CD4-positive, CD25-positive, alpha-beta regulatory T cell (primary cell): ENCODE measurements around the gene NKIRAS1. TPM values are rescaled to one million over a fixed set of nuclear protein-coding genes. Genes with fewer than 3 reads are reported as not detected.
A peak's percentile ranks its signal among the peaks of the same experiment; 100 is the strongest.

ENCODE experiments used
- ATAC-seq, 2 donors: fragments of 150-1000 bp; cut with Tn5 transposase; one replicate each; pipeline ENCODE4 v1.10.0; 2021; ENCODE audit warnings: low read depth in 2 of 2, moderate number of reproducible peaks in 2 of 2, moderate library complexity in 1 of 2
- DNase-seq, 3 donors: peaks; one replicate each; pipeline versions ENCODE4 v3.0.0 to v3.0.0-alpha.2; 2012 to 2022; ENCODE audit warnings: mixed read lengths in 1 of 3
- H3K27ac ChIP-seq: one replicate; pipeline ENCODE4 v1.7.0; 2013; ENCODE audit warnings: mild to moderate bottlenecking, low read length; ENCODE audit not compliant: insufficient read depth, poor library complexity, severe bottlenecking
- H3K27me3 ChIP-seq: one replicate; pipeline ENCODE4 v1.7.0; 2013; ENCODE audit warnings: low read length; ENCODE audit not compliant: control insufficient read depth, insufficient read depth
- H3K36me3 ChIP-seq: one replicate; pipeline ENCODE4 v1.7.0; 2013; ENCODE audit warnings: mild to moderate bottlenecking, low read length, moderate library complexity; ENCODE audit not compliant: control insufficient read depth, insufficient read depth
- H3K4me1 ChIP-seq: 2 replicates; pipeline ENCODE4 v1.7.0; 2013; ENCODE audit warnings: mild to moderate bottlenecking, low read length; ENCODE audit not compliant: insufficient read depth, control insufficient read depth, poor library complexity, severe bottlenecking
- H3K4me3 ChIP-seq: one replicate; pipeline ENCODE4 v1.7.0; 2013; ENCODE audit warnings: low read depth, mild to moderate bottlenecking, low read length, moderate library complexity
- H3K9me3 ChIP-seq, 2 experiments: 1 replicate in 1 of 2; 2 replicates in 1 of 2; pipeline ENCODE4 v1.7.0; 2013; ENCODE audit warnings: low read length in 2 of 2, mild to moderate bottlenecking in 1 of 2, moderate library complexity in 1 of 2; ENCODE audit not compliant: control insufficient read depth in 2 of 2
- H3K27ac Mint-ChIP-seq, 3 donors: one replicate each; pipeline ENCODE4 v1.8.0; 2020 to 2022; ENCODE audit warnings: mild to moderate bottlenecking in 3 of 3, mixed read lengths in 3 of 3, moderate library complexity in 2 of 3
- H3K27me3 Mint-ChIP-seq: one replicate; pipeline ENCODE4 v1.8.0; 2022; ENCODE audit warnings: mild to moderate bottlenecking, mixed read lengths
- H3K36me3 Mint-ChIP-seq: one replicate; pipeline ENCODE4 v1.8.0; 2020; ENCODE audit warnings: mixed read lengths
- H3K4me1 Mint-ChIP-seq, 4 donors: one replicate each; pipeline ENCODE4 v1.8.0; 2020 to 2022; ENCODE audit warnings: mixed read lengths in 4 of 4, mild to moderate bottlenecking in 1 of 4
- H3K4me3 Mint-ChIP-seq, 4 donors: one replicate each; pipeline ENCODE4 v1.8.0; 2020 to 2022; ENCODE audit warnings: mild to moderate bottlenecking in 4 of 4, mixed read lengths in 4 of 4, moderate library complexity in 3 of 4
- H3K9me3 Mint-ChIP-seq, 7 donors: one replicate each; pipeline ENCODE4 v1.8.0; 2020 to 2022; ENCODE audit warnings: mixed read lengths in 7 of 7, mild to moderate bottlenecking in 3 of 7, moderate library complexity in 2 of 7
- polyA plus RNA-seq, 4 donors: library from polyadenylated mRNA; unstranded; fragments of 300-500 nt; fragmentation: Illumina TruSeq; gene quantifications; one replicate each; pipeline ENCODE4 v1.2.3, GENCODE V29; 2021
- total RNA-seq: library from RNA; stranded (reverse); gene quantifications from one replicate; pipeline ENCODE4 v1.2.3, GENCODE V29; 2022

Gene NKIRAS1
- total and polyA plus RNA-seq, 5 donors from 2014 or later: 2.1 to 5.8 (median 4.0) TPM

- Mint-ChIP-seq H3K27ac (peak overlapping the region in 1 of 3 donors; percentile 23), H3K9me3 (no peaks in the 10 kb centered on the region), H3K4me3 (no peak overlapping the region), H3K27me3 (peaks cover 42% of the 10 kb centered on the region), H3K4me1 (peaks cover 0 to 5% (median 3%) of the 10 kb centered on the region in 4 donors), H3K36me3 (no peaks in the 10 kb centered on the region)
- Histone ChIP-seq H3K27ac (no peak overlapping the region), H3K27me3 (no peaks in the 10 kb centered on the region), H3K36me3 (no peaks in the 10 kb centered on the region), H3K4me1 (no peaks in the 10 kb centered on the region), H3K9me3 (no peaks in the 10 kb centered on the region), H3K4me3 (no peak overlapping the region)
- ATAC-seq (no peak), DNase-seq (no peak)
Observed at GRCh38 chr3:23938688-23939087, 21.9 kb upstream of the NKIRAS1 start.

- Mint-ChIP-seq H3K4me3 (no peak overlapping the region), H3K9me3 (no peaks in the 10 kb centered on the region), H3K36me3 (no peaks in the 10 kb centered on the region), H3K27ac (peak overlapping the region in 1 of 3 donors; percentile 4), H3K4me1 (peaks cover 0 to 2% (median 0%) of the 10 kb centered on the region in 4 donors), H3K27me3 (peaks cover 43% of the 10 kb centered on the region)
- Histone ChIP-seq H3K4me3 (no peak overlapping the region), H3K27me3 (no peaks in the 10 kb centered on the region), H3K27ac (no peak overlapping the region), H3K4me1 (no peaks in the 10 kb centered on the region), H3K9me3 (no peaks in the 10 kb centered on the region), H3K36me3 (no peaks in the 10 kb centered on the region)
- DNase-seq: no peak
- ATAC-seq: no peak
Observed at GRCh38 chr3:23937296-23937695, 20.5 kb upstream of the NKIRAS1 start.

- Histone ChIP-seq H3K36me3 (no peaks in the 10 kb centered on the region), H3K27me3 (peaks cover 2% of the 10 kb centered on the region), H3K4me1 (no peaks in the 10 kb centered on the region), H3K9me3 (no peaks in the 10 kb centered on the region), H3K4me3 (no peak overlapping the region), H3K27ac (no peak overlapping the region)
- no peak for ATAC-seq
- Mint-ChIP-seq H3K27me3 (peaks cover 29% of the 10 kb centered on the region), H3K9me3 (no peaks in the 10 kb centered on the region), H3K27ac (no peak overlapping the region), H3K4me1 (no peaks in the 10 kb centered on the region), H3K4me3 (no peak overlapping the region), H3K36me3 (peaks cover 4% of the 10 kb centered on the region)
- no peak for DNase-seq
Observed at GRCh38 chr3:23934253-23934652, 17.5 kb upstream of the NKIRAS1 start.

- no peaks in the 10 kb centered on the region for H3K4me1 ChIP-seq
- no peak overlapping the region for H3K27ac Mint-ChIP-seq
- H3K4me3 Mint-ChIP-seq: no peak overlapping the region
- H3K4me1 Mint-ChIP-seq: no peaks in the 10 kb centered on the region
- H3K36me3 ChIP-seq: no peaks in the 10 kb centered on the region
- H3K27ac ChIP-seq: no peak overlapping the region
- no peak overlapping the region for H3K4me3 ChIP-seq
- peaks cover 2% of the 10 kb centered on the region for H3K27me3 ChIP-seq
- DNase-seq: no peak
- H3K9me3 Mint-ChIP-seq: no peaks in the 10 kb centered on the region
- ATAC-seq: no peak
- no peaks in the 10 kb centered on the region for H3K9me3 ChIP-seq
- peaks cover 19% of the 10 kb centered on the region for H3K27me3 Mint-ChIP-seq
- H3K36me3 Mint-ChIP-seq: peaks cover 4% of the 10 kb centered on the region
Observed at GRCh38 chr3:23932571-23932970, 15.8 kb upstream of the NKIRAS1 start.

- peaks cover 4% of the 10 kb centered on the region for H3K36me3 Mint-ChIP-seq
- H3K9me3 Mint-ChIP-seq: no peaks in the 10 kb centered on the region
- no peak overlapping the region for H3K27ac Mint-ChIP-seq
- H3K4me3 Mint-ChIP-seq: no peak overlapping the region
- ATAC-seq (no peak), DNase-seq (no peak)
- H3K27me3 Mint-ChIP-seq: peaks cover 16% of the 10 kb centered on the region
- no peak overlapping the region for H3K4me3 ChIP-seq
- no peaks in the 10 kb centered on the region for H3K9me3 ChIP-seq
- no peak overlapping the region for H3K27ac ChIP-seq
- peaks cover 2% of the 10 kb centered on the region for H3K27me3 ChIP-seq
- H3K4me1 ChIP-seq: no peaks in the 10 kb centered on the region
- no peaks in the 10 kb centered on the region for H3K36me3 ChIP-seq
- peaks cover 0 to under 1% (median 0%) of the 10 kb centered on the region in 4 donors for H3K4me1 Mint-ChIP-seq
Observed at GRCh38 chr3:23931597-23931996, 14.8 kb upstream of the NKIRAS1 start.

GRCh38 chr3:23928524-23928923, 11.7 kb upstream of the NKIRAS1 start:
- peaks cover 0 to 3% (median 0%) of the 10 kb centered on the region in 4 donors for H3K4me1 Mint-ChIP-seq
- no peak overlapping the region for H3K4me3 ChIP-seq
- no peaks in the 10 kb centered on the region for H3K9me3 ChIP-seq
- no peak overlapping the region for H3K27ac Mint-ChIP-seq
- no peak overlapping the region for H3K27ac ChIP-seq
- no peaks in the 10 kb centered on the region for H3K4me1 ChIP-seq
- H3K27me3 ChIP-seq: peaks cover 2% of the 10 kb centered on the region
- ATAC-seq: no peak
- no peak overlapping the region for H3K4me3 Mint-ChIP-seq
- DNase-seq: no peak
- no peaks in the 10 kb centered on the region for H3K36me3 ChIP-seq
- no peaks in the 10 kb centered on the region for H3K9me3 Mint-ChIP-seq
- peaks cover 11% of the 10 kb centered on the region for H3K27me3 Mint-ChIP-seq
- H3K36me3 Mint-ChIP-seq: peaks cover 4% of the 10 kb centered on the region

GRCh38 chr3:23926736-23927135, 9.9 kb upstream of the NKIRAS1 start:
- H3K9me3 Mint-ChIP-seq: no peaks in the 10 kb centered on the region
- H3K27ac ChIP-seq: no peak overlapping the region
- H3K27me3 ChIP-seq: peaks cover 2% of the 10 kb centered on the region
- peaks cover 7% of the 10 kb centered on the region for H3K36me3 Mint-ChIP-seq
- H3K4me3 ChIP-seq: no peak overlapping the region
- no peaks in the 10 kb centered on the region for H3K27me3 Mint-ChIP-seq
- DNase-seq: no peak
- no peak overlapping the region for H3K27ac Mint-ChIP-seq
- peaks cover 2% of the 10 kb centered on the region for H3K36me3 ChIP-seq
- H3K4me1 Mint-ChIP-seq: peaks cover 0 to 3% (median 0%) of the 10 kb centered on the region in 4 donors
- H3K4me3 Mint-ChIP-seq: no peak overlapping the region
- H3K9me3 ChIP-seq: no peaks in the 10 kb centered on the region
- ATAC-seq: no peak
- H3K4me1 ChIP-seq: no peaks in the 10 kb centered on the region

GRCh38 chr3:23926246-23926645, 9.5 kb upstream of the NKIRAS1 start:
- Mint-ChIP-seq H3K4me3 (no peak overlapping the region), H3K36me3 (peaks cover 8% of the 10 kb centered on the region), H3K4me1 (peaks cover 0 to 6% (median 2%) of the 10 kb centered on the region in 4 donors), H3K27me3 (no peaks in the 10 kb centered on the region), H3K27ac (no peak overlapping the region), H3K9me3 (no peaks in the 10 kb centered on the region)
- no peak for DNase-seq
- Histone ChIP-seq H3K36me3 (peaks cover 6% of the 10 kb centered on the region), H3K4me3 (no peak overlapping the region), H3K27me3 (no peaks in the 10 kb centered on the region), H3K27ac (no peak overlapping the region), H3K4me1 (no peaks in the 10 kb centered on the region), H3K9me3 (no peaks in the 10 kb centered on the region)
- ATAC-seq: no peak
